H1 (cell line): ENCODE data around the gene PRKCA. TPM values are rescaled to one million over a fixed set of nuclear protein-coding genes. Genes with fewer than 3 reads are reported as not detected.

ENCODE experiments used
- BRCA1 ChIP-seq: IDR thresholded peaks from 2 replicates; pipeline ENCODE4 v1.6.1; 2012; ENCODE audit warnings: low read depth, low read length, improper control_type of control experiment
- CBX5 ChIP-seq: fragments of 300-800, 300-1000 bp; sonication (generic); IDR thresholded peaks from 2 replicates; pipeline ENCODE4 v1.7.1; 2016; ENCODE audit warnings: antibody characterized with exemption, low read length, low read depth
- CEBPB ChIP-seq: IDR thresholded peaks from 2 replicates; pipeline ENCODE4 v1.6.1; 2012; ENCODE audit warnings: low read depth, low read length
- CHD7 ChIP-seq: fragments of 300-600 bp; sonication (generic); IDR thresholded peaks from 2 replicates; pipeline ENCODE4 v1.7.1; 2012; ENCODE audit warnings: low read length, moderate library complexity, mild to moderate bottlenecking, inconsistent platforms; ENCODE audit not compliant: insufficient replicate concordance
- CREB1 ChIP-seq: IDR thresholded peaks from 2 replicates; pipeline ENCODE4 v1.6.1; 2012; ENCODE audit warnings: inconsistent platforms
- GABPA ChIP-seq: IDR thresholded peaks from 2 replicates; pipeline ENCODE4 v1.6.1; 2011; ENCODE audit warnings: mild to moderate bottlenecking, low read length, moderate library complexity, borderline replicate concordance; ENCODE audit not compliant: insufficient read depth
- SAP30 ChIP-seq: fragments of 300-600 bp; sonication (generic); IDR thresholded peaks from 2 replicates; pipeline ENCODE4 v1.7.1; 2012; ENCODE audit warnings: low read length, moderate library complexity, mild to moderate bottlenecking, inconsistent platforms; ENCODE audit not compliant: insufficient read depth, insufficient replicate concordance
- USF2 ChIP-seq: IDR thresholded peaks from 2 replicates; pipeline ENCODE4 v1.6.1; 2011; ENCODE audit warnings: low read length, improper control_type of control experiment
- ZNF274 ChIP-seq: IDR thresholded peaks from 2 replicates; pipeline ENCODE4 v1.7.0; 2012; ENCODE audit warnings: low read length, borderline replicate concordance; ENCODE audit errors: extremely low read depth
- polyA plus RNA-seq, 7 experiments: library from polyadenylated mRNA; depleted of rRNA in 3 of 7; stranded (reverse) in 5 of 7; unstranded in 2 of 7; fragments of >200 nt in 5 of 7; fragments of 200-250 nt in 2 of 7; gene quantifications; 1 replicate in 5 of 7; 2 replicates in 1 of 7; 4 replicates in 1 of 7; pipeline versions ENCODE4 v1.2.1 to v1.2.3, GENCODE V29; 2011 to 2013; ENCODE audit warnings: missing spikeins in 2 of 7, mixed read lengths in 2 of 7
- total RNA-seq: library from RNA; stranded (reverse); fragmentation: NEBNext Ultra II Directional; extraction: Animal tissue kit (Norgen Biotek cat#: 25700); gene quantifications from 2 replicates; pipeline ENCODE4 v1.2.1, GENCODE V29; 2021

Gene PRKCA
- total and polyA plus RNA-seq, 2 of the 8 experiments (the other 6 are each of a cell fraction or from before 2014, with no cell fraction given): 5.8 to 17.8 TPM

GRCh38 chr17:66299711-66300110, 2.7 kb upstream of the PRKCA start (continued):
- TF ChIP-seq CHD7 (no peak), BRCA1 (no peak), CEBPB (no peak), CREB1 (no peak), ZNF274 (no peak), SAP30 (no peak), CBX5 (no peak), USF2 (no peak), GABPA (no peak)
